K562 (cell line): ENCODE measurements around the gene PMEPA1. TPM values are rescaled to one million over a fixed set of nuclear protein-coding genes. Genes with fewer than 3 reads are reported as not detected.

Experiments
- ATAC-seq: fragments of 200-7000 bp; cut with Tn5 transposase; 3 replicates; pipeline ENCODE4 v1.9.1; 2020; ENCODE audit warnings: moderate library complexity
- BruUV-seq: library from RNA; stranded (reverse); fragments of 400-500 nt; replicated peaks from 2 replicates; lab custom pipeline; 2021; lab: Mats Ljungman, UMichigan
- CTCF ChIA-PET: fragments of 300-600 bp; formaldehyde crosslinking; extraction: SDS; loops from one replicate; lab custom pipeline; 2021; ENCODE audit warnings: low intra/inter-chr PET ratio; lab: Yijun Ruan, JAX
- POLR2A ChIA-PET: fragments of 300-600, 350-650 bp; sonication (Branson Sonifier 250); formaldehyde crosslinking; extraction: SDS; loops from one replicate; lab custom pipeline; 2021; ENCODE audit warnings: antibody characterized with exemption, inconsistent platforms; lab: Yijun Ruan, JAX
- DNase-seq, 4 experiments: peaks; one replicate each; pipeline versions ENCODE4 v3.0.0 to v3.0.0-alpha.2; 2011 to 2018; ENCODE audit warnings: low spot score in 3 of 4, mixed read lengths in 3 of 4; ENCODE audit errors: extremely low read depth in 1 of 4
- FAIRE-seq: peaks from 2 replicates; lab custom pipeline; 2011; peaks lifted over from hg19 to GRCh38; lab: Jason Lieb, UNC
- H2AFZ ChIP-seq: 2 replicates; pipeline ENCODE4 v1.6.0; 2011; ENCODE audit warnings: low read depth, low read length, control low read depth, inconsistent platforms
- H3K27ac ChIP-seq: fragments of 200-600 bp; 3 replicates; pipeline ENCODE4 v1.8.0; 2011; ENCODE audit warnings: low read depth, mild to moderate bottlenecking, control low read depth, inconsistent platforms, low read length, moderate library complexity, mixed read lengths; ENCODE audit errors: extremely low read depth
- H3K27me3 ChIP-seq, 2 experiments: fragments of 300-600 bp in 1 of 2; 2 replicates in 1 of 2; 3 replicates in 1 of 2; pipeline versions ENCODE4 v1.6.0 to v1.8.0; 2011; ENCODE audit warnings: inconsistent platforms in 2 of 2, low read length in 2 of 2, mild to moderate bottlenecking in 1 of 2, mixed read lengths in 1 of 2, moderate library complexity in 1 of 2; ENCODE audit not compliant: control insufficient read depth in 2 of 2, insufficient read depth in 2 of 2
- H3K36me3 ChIP-seq: fragments of 300-600 bp; 3 replicates; pipeline ENCODE4 v1.8.0; 2011; ENCODE audit warnings: mild to moderate bottlenecking, low read length, inconsistent platforms; ENCODE audit not compliant: control insufficient read depth, insufficient read depth
- H3K4me1 ChIP-seq, 2 experiments: fragments of 200-600 bp in 1 of 2; replicated peaks in 1 of 2; 2 replicates in 1 of 2; 3 replicates in 1 of 2; pipeline versions ENCODE4 v1.5.1 to v1.8.0; 2011; ENCODE audit warnings: inconsistent platforms in 2 of 2, low read length in 2 of 2, mild to moderate bottlenecking in 1 of 2, mixed read lengths in 1 of 2, moderate library complexity in 1 of 2; ENCODE audit not compliant: control insufficient read depth in 2 of 2, insufficient read depth in 2 of 2
- H3K4me2 ChIP-seq: 2 replicates; pipeline ENCODE4 v1.6.1; 2011; ENCODE audit warnings: low read length, control low read depth, inconsistent platforms, mixed read lengths; ENCODE audit not compliant: insufficient read depth
- H3K4me3 ChIP-seq: fragments of 200-600 bp; sonication (generic), shearing (Covaris generic); 2 replicates; pipeline ENCODE4 v1.5.1; 2016; ENCODE audit warnings: control low read depth, inconsistent platforms
- H3K79me2 ChIP-seq: fragments of 200-600 bp; 3 replicates; pipeline ENCODE4 v1.8.0; 2011; ENCODE audit warnings: low read length, inconsistent platforms; ENCODE audit not compliant: control insufficient read depth, insufficient read depth
- H3K9ac ChIP-seq, 2 experiments: 2 replicates each; pipeline versions ENCODE4 v1.6.0 to v1.6.1; 2011; ENCODE audit warnings: low read depth in 2 of 2, low read length in 2 of 2, control low read depth in 1 of 2, inconsistent platforms in 1 of 2, mild to moderate bottlenecking in 1 of 2, mixed read lengths in 1 of 2; ENCODE audit not compliant: insufficient read depth in 1 of 2
- H3K9me1 ChIP-seq: one replicate; pipeline ENCODE4 v1.6.0; 2011; ENCODE audit warnings: inconsistent platforms, mild to moderate bottlenecking, low read length, moderate library complexity; ENCODE audit not compliant: control insufficient read depth, insufficient read depth
- H3K9me3 ChIP-seq: replicated peaks from 2 replicates; pipeline ENCODE4 v1.5.1; 2011; ENCODE audit warnings: low read depth, low read length, inconsistent platforms; ENCODE audit not compliant: control insufficient read depth, insufficient read depth
- H4K20me1 ChIP-seq: replicated peaks from 2 replicates; pipeline ENCODE4 v1.6.1; 2011; ENCODE audit warnings: low read length, inconsistent platforms, mixed read lengths; ENCODE audit not compliant: control insufficient read depth, insufficient read depth
- FOSL1 ChIP-seq: fragments of 200-800 bp; sonication (Bioruptor generic); conservative IDR thresholded peaks from 2 replicates; pipeline ENCODE4 v1.6.1; 2016; ENCODE audit warnings: missing genetic modification characterization, missing compliant biosample characterization
- HDAC1 ChIP-seq, 2 experiments: fragments of 450-650 bp; IDR thresholded peaks; 2 replicates each; pipeline ENCODE4 v1.6.1; 2016 to 2017; ENCODE audit warnings: inconsistent platforms in 1 of 2, mild to moderate bottlenecking in 1 of 2, moderate library complexity in 1 of 2
- HDAC3 ChIP-seq: fragments of 450-650 bp; IDR thresholded peaks from 2 replicates; pipeline ENCODE4 v1.6.1; 2018; ENCODE audit warnings: borderline replicate concordance, mild to moderate bottlenecking, moderate library complexity; ENCODE audit not compliant: partially characterized antibody
- NCOA6 ChIP-seq: fragments of 450-650 bp; IDR thresholded peaks from 2 replicates; pipeline ENCODE4 v1.6.1; 2017; ENCODE audit warnings: mild to moderate bottlenecking
- RBM25 ChIP-seq: fragments of 200-400 bp; formaldehyde crosslinking; IDR thresholded peaks from 2 replicates; pipeline ENCODE4 v1.6.1; 2018; ENCODE audit warnings: low read length, low read depth, moderate library complexity; ENCODE audit not compliant: severe bottlenecking
- SIRT6 ChIP-seq: IDR thresholded peaks from one replicate; pipeline ENCODE4 v1.6.1; 2012; ENCODE audit warnings: low read depth, mild to moderate bottlenecking, control low read depth, inconsistent platforms, low read length, moderate library complexity
- SRSF1 ChIP-seq: fragments of 200-400 bp; formaldehyde crosslinking; IDR thresholded peaks from 2 replicates; pipeline ENCODE4 v1.6.1; 2017; ENCODE audit warnings: mild to moderate bottlenecking, low read depth, low read length, moderate library complexity
- U2AF1 ChIP-seq: fragments of 200-400 bp; formaldehyde crosslinking; optimal IDR thresholded peaks from 2 replicates; pipeline ENCODE3; 2017; ENCODE audit warnings: mild to moderate bottlenecking, low read depth, low read length, moderate library complexity
- ZNF124 ChIP-seq: sonication (generic); formaldehyde crosslinking; IDR thresholded peaks from 2 replicates; pipeline ENCODE4 v1.8.1; 2022; ENCODE audit warnings: missing genetic modification reagents
- ZNF780A ChIP-seq: fragments of 250-450 bp; sonication (Bioruptor Pico); IDR thresholded peaks from 2 replicates; pipeline ENCODE4 v1.5.0; 2021; ENCODE audit warnings: mild to moderate bottlenecking
- WGBS: fragments of 100-300 bp; shearing (Covaris generic); methylation state at CpG from one replicate; pipeline ENCODE4 v1.1.6; 2016; ENCODE audit warnings: low coverage, mixed read lengths; ENCODE audit not compliant: insufficient coverage; ENCODE audit errors: missing lambda C conversion rate; 5-methylcytosine and 5-hydroxymethylcytosine counted together
- in situ Hi-C: fragments of 300-500 bp; cut with MboI; formaldehyde crosslinking; loops from 4 replicates; pipeline ENCODE4 v1.15.0; 2018; ENCODE audit warnings: inconsistent platforms, mixed read lengths
- intact Hi-C: fragments of 100-400 bp; cut with micrococcal nuclease; formaldehyde crosslinking; loops from 2 replicates; pipeline ENCODE4 v1.14.2; 2022
- polyA plus RNA-seq, 8 experiments: library from polyadenylated mRNA; depleted of rRNA in 4 of 8; stranded (reverse) in 5 of 8; unstranded in 3 of 8; fragments of >200 nt; fragmentation: Nextera tagmentation in 2 of 8; fragmentation: Illumina TruSeq in 1 of 8; extraction: Ambion mirVana in 2 of 8; extraction: Trizol in 1 of 8; gene quantifications; 2 replicates each; pipeline versions ENCODE4 v1.2.1 to v1.2.3, GENCODE V29; 2011 to 2014; ENCODE audit warnings: inconsistent platforms in 1 of 8, missing spikeins in 1 of 8
- total RNA-seq, 7 experiments: library from RNA; depleted of rRNA in 6 of 7; stranded (reverse); fragments of >200 nt in 6 of 7; fragmentation: Illumina TruSeq in 2 of 7; extraction: Trizol in 2 of 7; gene quantifications; 2 replicates each; pipeline versions ENCODE4 v1.2.1 to v1.2.3, GENCODE V29; 2011 to 2021; ENCODE audit warnings: low replicate concordance in 1 of 7
- TF ChIP-seq, protein P1 (sequence below): fragments of 200-800 bp; sonication (Bioruptor generic); IDR thresholded peaks from 2 replicates; pipeline ENCODE4 v1.6.1; 2017; ENCODE audit warnings: missing genetic modification characterization, missing compliant biosample characterization
- TF ChIP-seq, protein P2 (sequence below): sonication (generic); formaldehyde crosslinking; IDR thresholded peaks from 2 replicates; pipeline ENCODE4 v1.8.1; 2023; ENCODE audit warnings: mild to moderate bottlenecking, missing genetic modification reagents

Gene PMEPA1
- total and polyA plus RNA-seq, 9 of the 15 experiments (the other 6 are each of a cell fraction or from before 2014, with no cell fraction given), result 0.16 TPM; not detected in 8

DNA sequence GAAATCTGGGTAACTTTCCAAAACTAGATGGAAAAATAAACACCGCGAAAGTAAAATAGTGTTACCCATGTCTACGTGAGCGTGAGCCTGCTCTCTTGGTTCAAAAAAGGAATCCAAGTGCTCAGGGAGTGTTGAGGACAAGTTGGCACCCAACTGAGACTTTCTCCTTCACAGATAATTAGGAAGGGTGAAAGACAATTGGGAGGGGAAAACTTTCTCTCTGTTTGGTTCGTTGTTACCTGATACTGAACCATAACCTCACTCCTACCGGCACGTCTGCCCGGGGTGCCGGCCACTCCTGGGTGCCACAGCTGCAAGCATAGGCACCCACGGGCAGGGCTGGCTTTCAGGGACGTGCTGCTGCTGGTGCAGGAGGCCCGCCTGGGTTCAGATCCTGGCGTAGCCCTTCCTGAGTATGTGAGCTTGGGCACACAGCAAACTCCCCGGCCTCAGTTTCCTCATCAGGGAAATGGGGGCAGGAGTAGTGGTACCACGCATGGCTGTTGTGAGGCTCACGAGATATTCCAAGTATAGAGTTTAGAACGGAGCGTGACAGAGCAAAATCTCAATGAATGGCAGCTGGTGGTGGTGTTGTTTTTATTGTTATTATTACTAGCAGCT, 38.2 kb upstream of the PMEPA1 start:
- FAIRE-seq (no peak), ATAC-seq (no peak), DNase-seq (no peak)
- no peak overlapping the region for H3K4me2 ChIP-seq
- intact Hi-C loops (no loop called here), in situ Hi-C loops (no loop called here)
- H2AFZ ChIP-seq, result no peak overlapping the region
- peaks cover 5 to 11% of the 10 kb centered on the region in 2 experiments; a peak in 3 of 5 replicates for H3K27me3 ChIP-seq
- no peaks in the 10 kb centered on the region for H3K9me1 ChIP-seq
- WGBS, result 2% methylated on average over 18 of the region's 18 CpGs
- ChIA-PET CTCF (no interaction called here), POLR2A (interaction anchor here (0.5 kb wide), 1 partner anchor 860 kb away, joined by 3 read pairs; no protein-coding TSS in a partner anchor)
- peaks cover 0 to 7% of the 10 kb centered on the region in 2 experiments; a peak in 2 of 5 replicates for H3K4me1 ChIP-seq
- H3K4me3 ChIP-seq, result no peak overlapping the region
- H3K27ac ChIP-seq, result no peak overlapping the region
- no peaks in the 10 kb centered on the region for H3K9me3 ChIP-seq
- no peaks in the 10 kb centered on the region for H4K20me1 ChIP-seq
- no peak for TF ChIP-seq HDAC3
- TF ChIP-seq RBM25, result peak; percentile 15
- no peaks in the 10 kb centered on the region for H3K36me3 ChIP-seq
- no peak overlapping the region for H3K9ac ChIP-seq
- no TSS peak for BruUV-seq
- no peaks in the 10 kb centered on the region for H3K79me2 ChIP-seq

DNA sequence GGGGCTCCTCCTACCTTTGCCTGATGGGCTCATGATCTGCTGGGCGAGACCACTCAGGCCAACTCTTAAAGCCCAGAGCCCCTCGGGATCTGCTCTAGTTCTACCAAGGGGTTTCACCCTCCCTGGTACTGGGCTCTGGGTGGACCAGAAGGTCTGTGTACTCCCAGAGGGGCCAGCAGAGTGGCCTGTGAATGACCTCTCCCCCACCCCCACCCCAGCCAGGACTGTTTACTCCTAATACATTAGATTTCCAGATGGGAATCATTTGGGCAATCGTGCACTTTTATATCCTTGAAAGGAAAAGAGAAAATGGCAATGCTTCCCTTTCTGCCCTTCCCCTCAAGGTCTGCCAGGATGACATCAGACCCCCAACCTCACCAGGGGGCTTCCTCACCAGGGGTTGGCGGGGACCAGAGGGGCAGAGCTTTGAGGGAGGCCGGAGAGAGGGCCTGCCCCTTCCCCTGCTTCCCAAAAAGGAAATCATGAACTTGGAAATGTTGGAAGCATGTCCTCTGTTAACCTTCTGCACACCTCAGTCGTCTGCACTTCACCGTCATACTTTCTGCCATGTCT, 37.1 kb upstream of the PMEPA1 start:
- CTCF ChIA-PET, result no interaction called here
- no peaks in the 10 kb centered on the region for H3K36me3 ChIP-seq
- no TSS peak for BruUV-seq
- DNase-seq (no peak), ATAC-seq (no peak), FAIRE-seq (no peak)
- peaks cover 5 to 11% of the 10 kb centered on the region in 2 experiments; a peak in 3 of 5 replicates for H3K27me3 ChIP-seq
- no peak overlapping the region for H2AFZ ChIP-seq
- no peak overlapping the region for H3K4me2 ChIP-seq
- H3K9ac ChIP-seq, result no peak overlapping the region
- no peaks in the 10 kb centered on the region for H3K79me2 ChIP-seq
- POLR2A ChIA-PET, result interaction anchor here (0.6 kb wide), 1 partner anchor 804 kb away, joined by 4 read pairs; no protein-coding TSS in a partner anchor
- H4K20me1 ChIP-seq, result no peaks in the 10 kb centered on the region
- in situ Hi-C loops, result no loop called here
- no peak overlapping the region for H3K4me3 ChIP-seq
- 0% methylated on average over 6 of the region's 7 CpGs for WGBS
- peaks cover 0 to 7% of the 10 kb centered on the region in 2 experiments; a peak in 2 of 5 replicates for H3K4me1 ChIP-seq
- no peak overlapping the region for H3K27ac ChIP-seq
- H3K9me1 ChIP-seq, result no peaks in the 10 kb centered on the region
- intact Hi-C loops, result no loop called here
- no peaks in the 10 kb centered on the region for H3K9me3 ChIP-seq
- no peak for TF ChIP-seq HDAC1 (IDR thresholded peaks at IDR 0.05)
- no peak for TF ChIP-seq ZNF124 (CRISPR knock-in tag)
- TF ChIP-seq, protein P1, sequence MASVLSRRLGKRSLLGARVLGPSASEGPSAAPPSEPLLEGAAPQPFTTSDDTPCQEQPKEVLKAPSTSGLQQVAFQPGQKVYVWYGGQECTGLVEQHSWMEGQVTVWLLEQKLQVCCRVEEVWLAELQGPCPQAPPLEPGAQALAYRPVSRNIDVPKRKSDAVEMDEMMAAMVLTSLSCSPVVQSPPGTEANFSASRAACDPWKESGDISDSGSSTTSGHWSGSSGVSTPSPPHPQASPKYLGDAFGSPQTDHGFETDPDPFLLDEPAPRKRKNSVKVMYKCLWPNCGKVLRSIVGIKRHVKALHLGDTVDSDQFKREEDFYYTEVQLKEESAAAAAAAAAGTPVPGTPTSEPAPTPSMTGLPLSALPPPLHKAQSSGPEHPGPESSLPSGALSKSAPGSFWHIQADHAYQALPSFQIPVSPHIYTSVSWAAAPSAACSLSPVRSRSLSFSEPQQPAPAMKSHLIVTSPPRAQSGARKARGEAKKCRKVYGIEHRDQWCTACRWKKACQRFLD (CRISPR knock-in tag), result no peak
- no peak for TF ChIP-seq NCOA6
- no peak for TF ChIP-seq U2AF1
- TF ChIP-seq, protein P2, sequence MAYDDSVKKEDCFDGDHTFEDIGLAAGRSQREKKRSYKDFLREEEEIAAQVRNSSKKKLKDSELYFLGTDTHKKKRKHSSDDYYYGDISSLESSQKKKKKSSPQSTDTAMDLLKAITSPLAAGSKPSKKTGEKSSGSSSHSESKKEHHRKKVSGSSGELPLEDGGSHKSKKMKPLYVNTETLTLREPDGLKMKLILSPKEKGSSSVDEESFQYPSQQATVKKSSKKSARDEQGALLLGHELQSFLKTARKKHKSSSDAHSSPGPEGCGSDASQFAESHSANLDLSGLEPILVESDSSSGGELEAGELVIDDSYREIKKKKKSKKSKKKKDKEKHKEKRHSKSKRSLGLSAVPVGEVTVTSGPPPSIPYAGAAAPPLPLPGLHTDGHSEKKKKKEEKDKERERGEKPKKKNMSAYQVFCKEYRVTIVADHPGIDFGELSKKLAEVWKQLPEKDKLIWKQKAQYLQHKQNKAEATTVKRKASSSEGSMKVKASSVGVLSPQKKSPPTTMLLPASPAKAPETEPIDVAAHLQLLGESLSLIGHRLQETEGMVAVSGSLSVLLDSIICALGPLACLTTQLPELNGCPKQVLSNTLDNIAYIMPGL (CRISPR knock-in tag), result no peak
- no peak for TF ChIP-seq SIRT6
- no peak for TF ChIP-seq FOSL1 (tag)
- TF ChIP-seq ZNF780A (CRISPR knock-in tag), result no peak
- TF ChIP-seq SRSF1, result no peak
